K562 (cell line): ENCODE results near the gene JAG2. TPM values are rescaled to one million over a fixed set of nuclear protein-coding genes. Genes with fewer than 3 reads are reported as not detected.

Source experiments
- ATAC-seq: fragments of 200-7000 bp; cut with Tn5 transposase; 3 replicates; pipeline ENCODE4 v1.9.1; 2020; ENCODE audit warnings: moderate library complexity
- BruUV-seq: library from RNA; stranded (reverse); fragments of 400-500 nt; replicated peaks from 2 replicates; lab custom pipeline; 2021; lab: Mats Ljungman, UMichigan
- CTCF ChIA-PET: fragments of 300-600 bp; formaldehyde crosslinking; extraction: SDS; loops from one replicate; lab custom pipeline; 2021; ENCODE audit warnings: low intra/inter-chr PET ratio; lab: Yijun Ruan, JAX
- POLR2A ChIA-PET: fragments of 300-600, 350-650 bp; sonication (Branson Sonifier 250); formaldehyde crosslinking; extraction: SDS; loops from one replicate; lab custom pipeline; 2021; ENCODE audit warnings: antibody characterized with exemption, inconsistent platforms; lab: Yijun Ruan, JAX
- DNase-seq, 4 experiments: peaks; one replicate each; pipeline versions ENCODE4 v3.0.0 to v3.0.0-alpha.2; 2011 to 2018; ENCODE audit warnings: low spot score in 3 of 4, mixed read lengths in 3 of 4; ENCODE audit errors: extremely low read depth in 1 of 4
- FAIRE-seq: peaks from 2 replicates; lab custom pipeline; 2011; peaks lifted over from hg19 to GRCh38; lab: Jason Lieb, UNC
- H2AFZ ChIP-seq: 2 replicates; pipeline ENCODE4 v1.6.0; 2011; ENCODE audit warnings: low read depth, low read length, control low read depth, inconsistent platforms
- H3K27ac ChIP-seq: fragments of 200-600 bp; 3 replicates; pipeline ENCODE4 v1.8.0; 2011; ENCODE audit warnings: low read depth, mild to moderate bottlenecking, control low read depth, inconsistent platforms, low read length, moderate library complexity, mixed read lengths; ENCODE audit errors: extremely low read depth
- H3K27me3 ChIP-seq, 2 experiments: fragments of 300-600 bp in 1 of 2; 2 replicates in 1 of 2; 3 replicates in 1 of 2; pipeline versions ENCODE4 v1.6.0 to v1.8.0; 2011; ENCODE audit warnings: inconsistent platforms in 2 of 2, low read length in 2 of 2, mild to moderate bottlenecking in 1 of 2, mixed read lengths in 1 of 2, moderate library complexity in 1 of 2; ENCODE audit not compliant: control insufficient read depth in 2 of 2, insufficient read depth in 2 of 2
- H3K36me3 ChIP-seq: fragments of 300-600 bp; 3 replicates; pipeline ENCODE4 v1.8.0; 2011; ENCODE audit warnings: mild to moderate bottlenecking, low read length, inconsistent platforms; ENCODE audit not compliant: control insufficient read depth, insufficient read depth
- H3K4me1 ChIP-seq, 2 experiments: fragments of 200-600 bp in 1 of 2; replicated peaks in 1 of 2; 2 replicates in 1 of 2; 3 replicates in 1 of 2; pipeline versions ENCODE4 v1.5.1 to v1.8.0; 2011; ENCODE audit warnings: inconsistent platforms in 2 of 2, low read length in 2 of 2, mild to moderate bottlenecking in 1 of 2, mixed read lengths in 1 of 2, moderate library complexity in 1 of 2; ENCODE audit not compliant: control insufficient read depth in 2 of 2, insufficient read depth in 2 of 2
- H3K4me2 ChIP-seq: 2 replicates; pipeline ENCODE4 v1.6.1; 2011; ENCODE audit warnings: low read length, control low read depth, inconsistent platforms, mixed read lengths; ENCODE audit not compliant: insufficient read depth
- H3K4me3 ChIP-seq: fragments of 200-600 bp; sonication (generic), shearing (Covaris generic); 2 replicates; pipeline ENCODE4 v1.5.1; 2016; ENCODE audit warnings: control low read depth, inconsistent platforms
- H3K79me2 ChIP-seq: fragments of 200-600 bp; 3 replicates; pipeline ENCODE4 v1.8.0; 2011; ENCODE audit warnings: low read length, inconsistent platforms; ENCODE audit not compliant: control insufficient read depth, insufficient read depth
- H3K9ac ChIP-seq, 2 experiments: 2 replicates each; pipeline versions ENCODE4 v1.6.0 to v1.6.1; 2011; ENCODE audit warnings: low read depth in 2 of 2, low read length in 2 of 2, control low read depth in 1 of 2, inconsistent platforms in 1 of 2, mild to moderate bottlenecking in 1 of 2, mixed read lengths in 1 of 2; ENCODE audit not compliant: insufficient read depth in 1 of 2
- H3K9me1 ChIP-seq: one replicate; pipeline ENCODE4 v1.6.0; 2011; ENCODE audit warnings: inconsistent platforms, mild to moderate bottlenecking, low read length, moderate library complexity; ENCODE audit not compliant: control insufficient read depth, insufficient read depth
- H3K9me3 ChIP-seq: replicated peaks from 2 replicates; pipeline ENCODE4 v1.5.1; 2011; ENCODE audit warnings: low read depth, low read length, inconsistent platforms; ENCODE audit not compliant: control insufficient read depth, insufficient read depth
- H4K20me1 ChIP-seq: replicated peaks from 2 replicates; pipeline ENCODE4 v1.6.1; 2011; ENCODE audit warnings: low read length, inconsistent platforms, mixed read lengths; ENCODE audit not compliant: control insufficient read depth, insufficient read depth
- ATF6 ChIP-seq: sonication (generic); formaldehyde crosslinking; IDR thresholded peaks from 2 replicates; pipeline ENCODE4 v1.4.0; 2020; ENCODE audit warnings: mild to moderate bottlenecking, missing genetic modification reagents
- HOMEZ ChIP-seq: fragments of 250-450 bp; sonication (Bioruptor Pico); IDR thresholded peaks from 2 replicates; pipeline ENCODE4 v1.4.0; 2020; ENCODE audit warnings: mild to moderate bottlenecking, moderate library complexity
- KAT2B ChIP-seq: IDR thresholded peaks from one replicate; pipeline ENCODE4 v1.6.1; 2012; ENCODE audit warnings: low read depth, mild to moderate bottlenecking, control low read depth, inconsistent platforms, low read length, moderate library complexity
- KDM4B ChIP-seq, 2 experiments: fragments of 450-650 bp in 1 of 2; sonication (generic) in 1 of 2; IDR thresholded peaks; 2 replicates each; pipeline ENCODE4 v1.6.1; 2016 to 2017; ENCODE audit warnings: borderline replicate concordance in 2 of 2, antibody characterized with exemption in 1 of 2, low read depth in 1 of 2, mild to moderate bottlenecking in 1 of 2
- KDM5B ChIP-seq: fragments of 200-600 bp; sonication (generic); IDR thresholded peaks from 2 replicates; pipeline ENCODE4 v1.6.1; 2012; ENCODE audit warnings: low read depth, mild to moderate bottlenecking, moderate library complexity, low read length, control low read depth, inconsistent platforms; ENCODE audit not compliant: insufficient replicate concordance
- LCOR ChIP-seq: sonication (generic); formaldehyde crosslinking; IDR thresholded peaks from 2 replicates; pipeline ENCODE4 v1.8.0; 2022; ENCODE audit warnings: mild to moderate bottlenecking, missing genetic modification reagents
- MAZ ChIP-seq, 2 experiments: fragments of 450-650 bp in 1 of 2; sonication (generic) in 1 of 2; formaldehyde crosslinking; IDR thresholded peaks in 1 of 2; conservative IDR thresholded peaks in 1 of 2; 2 replicates each; pipeline versions ENCODE4 v1.4.0 to v1.5.0; 2020; ENCODE audit warnings: mild to moderate bottlenecking in 1 of 2, missing genetic modification reagents in 1 of 2
- POU5F1 ChIP-seq: fragments of 150-350 bp; IDR thresholded peaks from 2 replicates; pipeline ENCODE4 v1.6.1; 2014; ENCODE audit warnings: borderline replicate concordance, low read length, low read depth, mild to moderate bottlenecking; ENCODE audit not compliant: partially characterized antibody
- RAD51 ChIP-seq: fragments of 450-650 bp; IDR thresholded peaks from 2 replicates; pipeline ENCODE4 v1.7.1; 2016; ENCODE audit warnings: low read depth, mild to moderate bottlenecking, borderline replicate concordance
- RCOR1 ChIP-seq, 2 experiments: IDR thresholded peaks; 2 replicates each; pipeline ENCODE4 v1.6.1; 2012; ENCODE audit warnings: low read depth in 2 of 2, low read length in 2 of 2, borderline replicate concordance in 1 of 2, improper control_type of control experiment in 1 of 2
- SNAPC5 ChIP-seq: fragments of 250-450 bp; sonication (Bioruptor Pico); IDR thresholded peaks from 2 replicates; pipeline ENCODE4 v1.8.0; 2021; ENCODE audit warnings: moderate library complexity, mild to moderate bottlenecking, inconsistent platforms
- ZNF518B ChIP-seq: fragments of 250-450 bp; sonication (Bioruptor Pico); IDR thresholded peaks from 2 replicates; pipeline ENCODE4 v1.5.0; 2021; ENCODE audit warnings: mild to moderate bottlenecking, moderate library complexity
- WGBS: fragments of 100-300 bp; shearing (Covaris generic); methylation state at CpG from one replicate; pipeline ENCODE4 v1.1.6; 2016; ENCODE audit warnings: low coverage, mixed read lengths; ENCODE audit not compliant: insufficient coverage; ENCODE audit errors: missing lambda C conversion rate; 5-methylcytosine and 5-hydroxymethylcytosine counted together
- in situ Hi-C: fragments of 300-500 bp; cut with MboI; formaldehyde crosslinking; loops from 4 replicates; pipeline ENCODE4 v1.15.0; 2018; ENCODE audit warnings: inconsistent platforms, mixed read lengths
- intact Hi-C: fragments of 100-400 bp; cut with micrococcal nuclease; formaldehyde crosslinking; loops from 2 replicates; pipeline ENCODE4 v1.14.2; 2022
- polyA plus RNA-seq, 8 experiments: library from polyadenylated mRNA; depleted of rRNA in 4 of 8; stranded (reverse) in 5 of 8; unstranded in 3 of 8; fragments of >200 nt; fragmentation: Nextera tagmentation in 2 of 8; fragmentation: Illumina TruSeq in 1 of 8; extraction: Ambion mirVana in 2 of 8; extraction: Trizol in 1 of 8; gene quantifications; 2 replicates each; pipeline versions ENCODE4 v1.2.1 to v1.2.3, GENCODE V29; 2011 to 2014; ENCODE audit warnings: inconsistent platforms in 1 of 8, missing spikeins in 1 of 8
- total RNA-seq, 7 experiments: library from RNA; depleted of rRNA in 6 of 7; stranded (reverse); fragments of >200 nt in 6 of 7; fragmentation: Illumina TruSeq in 2 of 7; extraction: Trizol in 2 of 7; gene quantifications; 2 replicates each; pipeline versions ENCODE4 v1.2.1 to v1.2.3, GENCODE V29; 2011 to 2021; ENCODE audit warnings: low replicate concordance in 1 of 7

JAG2 gene
- total and polyA plus RNA-seq, 9 of the 15 experiments (the other 6 are each of a cell fraction or from before 2014, with no cell fraction given) = 0.25 to 48.4 (median 8.6) TPM

GRCh38 chr14:105093431-105094192 lies 75.0 kb downstream of the JAG2 start:
- Histone ChIP-seq H3K27me3 (peaks cover 14 to 36% of the 10 kb centered on the region in 2 experiments; a peak in 4 of 5 replicates), H3K79me2 (no peaks in the 10 kb centered on the region), H3K9me3 (no peaks in the 10 kb centered on the region), H3K4me3 (peak overlapping the region; percentile 43), H3K27ac (no peak overlapping the region), H3K4me1 (peaks cover 0 to 60% of the 10 kb centered on the region in 2 experiments; a peak in 2 of 5 replicates), H4K20me1 (no peaks in the 10 kb centered on the region), H2AFZ (peak overlapping the region; percentile 68), H3K9ac (peak overlapping the region; percentile 30 to 85; a peak in 3 of 4 replicates), H3K9me1 (peaks cover 5% of the 10 kb centered on the region), H3K36me3 (no peaks in the 10 kb centered on the region), H3K4me2 (peak overlapping the region; percentile 49)
- BruUV-seq = no TSS peak
- no CpG with 5 or more reads among the region's 76 CpGs for WGBS
- in situ Hi-C loops = loop anchor here (10.0 kb wide), 2 partner anchors 191 to 261 kb away; no protein-coding TSS in a partner anchor
- ATAC-seq (peak; percentile 87), DNase-seq (peak; percentile 75 to 84 (median 80)), FAIRE-seq (no peak)
- CTCF ChIA-PET = interaction anchor here (0.6 kb wide), 1 partner anchor 422 kb away, joined by 5 read pairs; no protein-coding TSS in a partner anchor
- POLR2A ChIA-PET = no interaction called here
- intact Hi-C loops = loop anchor here (5.0 kb wide), 2 partner anchors 89 to 434 kb away; partner anchors contain the start of genes NUDT14 and TMEM121
- no peak for TF ChIP-seq LCOR (CRISPR knock-in tag)
- no peak for TF ChIP-seq ATF6
- no peak for TF ChIP-seq HOMEZ (CRISPR knock-in tag)
- no peak for TF ChIP-seq POU5F1
- TF ChIP-seq SNAPC5 (CRISPR knock-in tag) = no peak
- TF ChIP-seq KAT2B = no peak
- no peak for TF ChIP-seq KDM4B (IDR thresholded peaks at IDR 0.05; ENCODE audit: borderline replicate concordance in 2 of 2, low read depth in 1 of 2)
- no peak for TF ChIP-seq ZNF518B
- TF ChIP-seq KDM5B = peak; percentile 30
- TF ChIP-seq RCOR1 (IDR thresholded peaks at IDR 0.05; ENCODE audit: borderline replicate concordance in 1 of 2, low read depth in 2 of 2, low read length in 2 of 2) = no peak
- peak in 1 of 2 experiments; percentile 79; a peak in 2 of 4 replicates for TF ChIP-seq MAZ (CRISPR knock-in tag; conservative IDR thresholded peaks at IDR 0.05 in 1 of 2, IDR thresholded peaks at IDR 0.05 in 1 of 2)
- no peak for TF ChIP-seq RAD51
